ENCODE measurements around the gene PRR14L. TPM values are rescaled to one million over a fixed set of nuclear protein-coding genes. Genes with fewer than 3 reads are reported as not detected.
"Not testable (repeated sequence)": the region's sequence is repeated elsewhere in the genome, so short reads cannot be mapped to it uniquely, and the experiment has no call there.

Gene PRR14L
- total RNA-seq, 6 experiments from 2014 or later, result 28.4 to 39.6 (median 34.2) TPM

GRCh38 chr22:31768422-31769059, 18.6 kb upstream of the PRR14L start:
- TF ChIP-seq CTCF (IDR thresholded peaks at IDR 0.05), result no peak
- H3K27ac Mint-ChIP-seq, result no peak overlapping the region
- no peak overlapping the region for H3K4me3 Mint-ChIP-seq
- peaks cover 13% of the 10 kb centered on the region for H3K36me3 Mint-ChIP-seq (ENCODE audit: low read depth)
- H3K9me3 Mint-ChIP-seq, result no peaks in the 10 kb centered on the region
- DNase-seq, result no peak
- no peaks in the 10 kb centered on the region for H3K4me1 Mint-ChIP-seq (ENCODE audit: low read depth)
- H3K27me3 Mint-ChIP-seq (ENCODE audit: insufficient read depth), result no peaks in the 10 kb centered on the region

GRCh38 chr22:31764785-31765184, 14.9 kb upstream of the PRR14L start:
- no peak overlapping the region for H3K4me3 Mint-ChIP-seq
- no peak overlapping the region for H3K27ac Mint-ChIP-seq
- peaks cover 18% of the 10 kb centered on the region for H3K36me3 Mint-ChIP-seq (ENCODE audit: low read depth)
- TF ChIP-seq CTCF (IDR thresholded peaks at IDR 0.05), result no peak
- H3K27me3 Mint-ChIP-seq (ENCODE audit: insufficient read depth), result no peaks in the 10 kb centered on the region
- H3K9me3 Mint-ChIP-seq, result no peaks in the 10 kb centered on the region
- no peak for DNase-seq
- no peaks in the 10 kb centered on the region for H3K4me1 Mint-ChIP-seq (ENCODE audit: low read depth)

GRCh38 chr22:31758860-31759259, 8.9 kb upstream of the PRR14L start:
- peaks cover 15% of the 10 kb centered on the region for H3K4me1 Mint-ChIP-seq (ENCODE audit: low read depth)
- H3K36me3 Mint-ChIP-seq (ENCODE audit: low read depth); DNase-seq; H3K4me3 Mint-ChIP-seq; H3K9me3 Mint-ChIP-seq; H3K27me3 Mint-ChIP-seq (ENCODE audit: insufficient read depth); H3K27ac Mint-ChIP-seq: not testable (repeated sequence)

- DNase-seq, result no peak
- Mint-ChIP-seq H3K36me3 (ENCODE audit: low read depth) (peaks cover 5% of the 10 kb centered on the region; the same call in 1 of the 2 replicates), H3K27ac (no peak overlapping the region), H3K4me3 (no peak overlapping the region), H3K27me3 (ENCODE audit: insufficient read depth) (peaks cover 3% of the 10 kb centered on the region; the same call in 1 of the 2 replicates), H3K9me3 (no peaks in the 10 kb centered on the region), H3K4me1 (ENCODE audit: low read depth) (peaks cover 28% of the 10 kb centered on the region)
- TF ChIP-seq CTCF (IDR thresholded peaks at IDR 0.05), result no peak
Measured at GRCh38 chr22:31757265-31757664, 7.3 kb upstream of the PRR14L start.

- Mint-ChIP-seq H3K27ac (peak overlapping the region; percentile 100), H3K9me3 (no peaks in the 10 kb centered on the region)
Measured at GRCh38 chr22:31754813-31755212, 4.9 kb upstream of the PRR14L start.

More at GRCh38 chr22:31754813-31755212, 4.9 kb upstream of the PRR14L start:
- H3K4me1 Mint-ChIP-seq (ENCODE audit: low read depth), result peaks cover 36% of the 10 kb centered on the region
- peaks cover 3% of the 10 kb centered on the region; the same call in 1 of the 2 replicates for H3K27me3 Mint-ChIP-seq (ENCODE audit: insufficient read depth)
- TF ChIP-seq CTCF (IDR thresholded peaks at IDR 0.05), result no peak
- H3K36me3 Mint-ChIP-seq (ENCODE audit: low read depth), result no peaks in the 10 kb centered on the region
- peak overlapping the region; percentile 95 for H3K4me3 Mint-ChIP-seq
- peak; percentile 6 for DNase-seq

Measured in HFFc6 (cell line).